K562 (cell line): ENCODE measurements around the gene DMWD. TPM values are rescaled to one million over a fixed set of nuclear protein-coding genes. Genes with fewer than 3 reads are reported as not detected.
A peak's percentile ranks its signal among the peaks of the same experiment; 100 is the strongest.

Experiments used
- CEBPB ChIP-seq: fragments of 450-650 bp; IDR thresholded peaks from 2 replicates; pipeline ENCODE4 v1.6.1; 2016; ENCODE audit warnings: missing genetic modification characterization, missing compliant biosample characterization
- CREB1 ChIP-seq, 2 experiments: sonication (generic) in 1 of 2; formaldehyde crosslinking in 1 of 2; IDR thresholded peaks; 2 replicates each; pipeline versions ENCODE4 v1.6.1 to v1.8.0; 2012 to 2022; ENCODE audit warnings: inconsistent platforms in 1 of 2, mild to moderate bottlenecking in 1 of 2, missing genetic modification reagents in 1 of 2, moderate library complexity in 1 of 2
- CSDE1 ChIP-seq, 2 experiments: fragments of 450-650 bp; IDR thresholded peaks; 2 replicates each; pipeline ENCODE4 v1.6.1; 2016; ENCODE audit warnings: mild to moderate bottlenecking in 1 of 2
- ELF1 ChIP-seq: fragments of 200-800 bp; sonication (Bioruptor generic); IDR thresholded peaks from 2 replicates; pipeline ENCODE4 v1.6.1; 2016; ENCODE audit warnings: missing genetic modification characterization, missing compliant biosample characterization
- ESRRA ChIP-seq: fragments of 450-650 bp; IDR thresholded peaks from 2 replicates; pipeline ENCODE4 v1.6.1; 2014; ENCODE audit warnings: low read depth, mild to moderate bottlenecking, moderate library complexity, borderline replicate concordance
- IRF1 ChIP-seq: sonication (generic); formaldehyde crosslinking; IDR thresholded peaks from 2 replicates; pipeline ENCODE4 v1.8.0; 2022; ENCODE audit warnings: missing genetic modification reagents, mild to moderate bottlenecking, borderline replicate concordance
- KDM4B ChIP-seq, 2 experiments: fragments of 450-650 bp in 1 of 2; sonication (generic) in 1 of 2; IDR thresholded peaks; 2 replicates each; pipeline ENCODE4 v1.6.1; 2016 to 2017; ENCODE audit warnings: borderline replicate concordance in 2 of 2, antibody characterized with exemption in 1 of 2, low read depth in 1 of 2, mild to moderate bottlenecking in 1 of 2
- MTF1 ChIP-seq: fragments of 250-450 bp; sonication (Bioruptor Pico); IDR thresholded peaks from 2 replicates; pipeline ENCODE4 v1.9.0; 2021; ENCODE audit warnings: moderate library complexity, mild to moderate bottlenecking, inconsistent platforms, borderline replicate concordance
- NONO ChIP-seq, 2 experiments: fragments of 200-400 bp in 1 of 2; fragments of 450-650 bp in 1 of 2; formaldehyde crosslinking in 1 of 2; IDR thresholded peaks; 2 replicates each; pipeline ENCODE4 v1.6.1; 2017; ENCODE audit warnings: low read depth in 2 of 2, mild to moderate bottlenecking in 2 of 2, moderate library complexity in 2 of 2, low read length in 1 of 2
- POLR2G ChIP-seq: fragments of 200-400 bp; formaldehyde crosslinking; IDR thresholded peaks from 2 replicates; pipeline ENCODE4 v1.6.1; 2017; ENCODE audit warnings: low read depth, mild to moderate bottlenecking, antibody characterized with exemption, low read length, moderate library complexity
- RBFOX2 ChIP-seq: fragments of 200-400 bp; formaldehyde crosslinking; IDR thresholded peaks from 2 replicates; pipeline ENCODE4 v1.6.1; 2017; ENCODE audit warnings: low read depth, mild to moderate bottlenecking, low read length, moderate library complexity
- RBM22 ChIP-seq: fragments of 200-400 bp; formaldehyde crosslinking; IDR thresholded peaks from 2 replicates; pipeline ENCODE4 v1.6.1; 2018; ENCODE audit warnings: low read length, low read depth; ENCODE audit not compliant: poor library complexity, severe bottlenecking
- SAP30 ChIP-seq: fragments of 200-600 bp; sonication (generic); IDR thresholded peaks from 2 replicates; pipeline ENCODE4 v1.6.1; 2012; ENCODE audit warnings: borderline replicate concordance, low read depth, mild to moderate bottlenecking, moderate library complexity, low read length, control low read depth, inconsistent platforms; ENCODE audit not compliant: insufficient read depth, poor library complexity, severe bottlenecking
- SP1 ChIP-seq: sonication (generic); formaldehyde crosslinking; IDR thresholded peaks from 2 replicates; pipeline ENCODE4 v1.8.1; 2022; ENCODE audit warnings: mild to moderate bottlenecking, missing genetic modification reagents
- THRAP3 ChIP-seq: fragments of 450-650 bp; IDR thresholded peaks from 2 replicates; pipeline ENCODE4 v1.6.1; 2016; ENCODE audit warnings: mild to moderate bottlenecking, inconsistent platforms, borderline replicate concordance
- XRCC3 ChIP-seq: fragments of 450-650 bp; IDR thresholded peaks from 2 replicates; pipeline ENCODE4 v1.6.1; 2017; ENCODE audit warnings: mild to moderate bottlenecking, moderate library complexity
- polyA plus RNA-seq, 8 experiments: library from polyadenylated mRNA; depleted of rRNA in 4 of 8; stranded (reverse) in 5 of 8; unstranded in 3 of 8; fragments of >200 nt; fragmentation: Nextera tagmentation in 2 of 8; fragmentation: Illumina TruSeq in 1 of 8; extraction: Ambion mirVana in 2 of 8; extraction: Trizol in 1 of 8; gene quantifications; 2 replicates each; pipeline versions ENCODE4 v1.2.1 to v1.2.3, GENCODE V29; 2011 to 2014; ENCODE audit warnings: inconsistent platforms in 1 of 8, missing spikeins in 1 of 8
- total RNA-seq, 7 experiments: library from RNA; depleted of rRNA in 6 of 7; stranded (reverse); fragments of >200 nt in 6 of 7; fragmentation: Illumina TruSeq in 2 of 7; extraction: Trizol in 2 of 7; gene quantifications; 2 replicates each; pipeline versions ENCODE4 v1.2.1 to v1.2.3, GENCODE V29; 2011 to 2021; ENCODE audit warnings: low replicate concordance in 1 of 7
- TF ChIP-seq, protein P1 (sequence below), 3 experiments: IDR thresholded peaks in 2 of 3; conservative IDR thresholded peaks in 1 of 3; 2 replicates each; pipeline ENCODE4 v1.5.1; 2011 to 2012; ENCODE audit warnings: low read length in 3 of 3, mild to moderate bottlenecking in 3 of 3, control low read depth in 2 of 3, improper control_type of control experiment in 1 of 3, inconsistent platforms in 1 of 3, low read depth in 1 of 3, mixed read lengths in 1 of 3, moderate library complexity in 1 of 3; ENCODE audit not compliant: insufficient read depth in 2 of 3

The DMWD gene
- total and polyA plus RNA-seq, 9 of the 15 experiments (the other 6 are each of a cell fraction or from before 2014, with no cell fraction given), result 4.7 to 54.6 (median 19.0) TPM

GRCh38 chr19:45792470-45793177, at the start of gene DMWD (continued):
- TF ChIP-seq, protein P1, sequence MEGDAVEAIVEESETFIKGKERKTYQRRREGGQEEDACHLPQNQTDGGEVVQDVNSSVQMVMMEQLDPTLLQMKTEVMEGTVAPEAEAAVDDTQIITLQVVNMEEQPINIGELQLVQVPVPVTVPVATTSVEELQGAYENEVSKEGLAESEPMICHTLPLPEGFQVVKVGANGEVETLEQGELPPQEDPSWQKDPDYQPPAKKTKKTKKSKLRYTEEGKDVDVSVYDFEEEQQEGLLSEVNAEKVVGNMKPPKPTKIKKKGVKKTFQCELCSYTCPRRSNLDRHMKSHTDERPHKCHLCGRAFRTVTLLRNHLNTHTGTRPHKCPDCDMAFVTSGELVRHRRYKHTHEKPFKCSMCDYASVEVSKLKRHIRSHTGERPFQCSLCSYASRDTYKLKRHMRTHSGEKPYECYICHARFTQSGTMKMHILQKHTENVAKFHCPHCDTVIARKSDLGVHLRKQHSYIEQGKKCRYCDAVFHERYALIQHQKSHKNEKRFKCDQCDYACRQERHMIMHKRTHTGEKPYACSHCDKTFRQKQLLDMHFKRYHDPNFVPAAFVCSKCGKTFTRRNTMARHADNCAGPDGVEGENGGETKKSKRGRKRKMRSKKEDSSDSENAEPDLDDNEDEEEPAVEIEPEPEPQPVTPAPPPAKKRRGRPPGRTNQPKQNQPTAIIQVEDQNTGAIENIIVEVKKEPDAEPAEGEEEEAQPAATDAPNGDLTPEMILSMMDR (IDR thresholded peaks at IDR 0.05 in 2 of 3, conservative IDR thresholded peaks at IDR 0.05 in 1 of 3; ENCODE audit: insufficient read depth in 2 of 3, low read depth in 1 of 3, low read length in 3 of 3), result no peak
- TF ChIP-seq ELF1 (tag) (peak; percentile 87), RBFOX2 (peak; percentile 80), SP1 (CRISPR knock-in tag) (peak; percentile 85), IRF1 (CRISPR knock-in tag) (no peak), NONO (IDR thresholded peaks at IDR 0.05; ENCODE audit: low read depth in 2 of 2, low read length in 1 of 2) (peak in 1 of 2 experiments; percentile 89; a peak in 2 of 4 replicates), CSDE1 (IDR thresholded peaks at IDR 0.05) (peak in 1 of 2 experiments; percentile 98; a peak in 2 of 4 replicates), RBM22 (peak; percentile 100), CREB1 (IDR thresholded peaks at IDR 0.05) (no peak), CREB1 (CRISPR knock-in tag; IDR thresholded peaks at IDR 0.05) (peak; percentile 42; the same call in 1 of the 2 replicates), SAP30 (peak; percentile 61), CEBPB (no peak), ESRRA (peak; percentile 90; the same call in 1 of the 2 replicates), MTF1 (CRISPR knock-in tag) (no peak), KDM4B (IDR thresholded peaks at IDR 0.05; ENCODE audit: borderline replicate concordance in 2 of 2, low read depth in 1 of 2) (0 out of 4 replicates have a peak, but pooled peaks of 1 of the 2 experiments have one; percentile 38), POLR2G (peak; percentile 92), THRAP3 (no peak), XRCC3 (no peak)
